H1 (cell line): ENCODE data around the gene DNASE1L1. TPM values are rescaled to one million over a fixed set of nuclear protein-coding genes. Genes with fewer than 3 reads are reported as not detected.

Experiments used
- CTCF ChIA-PET: fragments of 300-600 bp; sonication (Branson Sonifier 250); formaldehyde crosslinking; loops from one replicate; lab custom pipeline; 2021; ENCODE audit not compliant: partially characterized antibody; lab: Charles Lee
- POLR2A ChIA-PET: fragments of 300-600 bp; sonication (Branson Sonifier 250); formaldehyde crosslinking; loops from one replicate; lab custom pipeline; 2021; ENCODE audit warnings: inconsistent platforms; ENCODE audit not compliant: partially characterized antibody; lab: Charles Lee
- DNase-seq, 2 experiments: peaks; one replicate each; pipeline versions ENCODE4 v3.0.0 to v3.0.0-alpha.2; 2010 to 2022; ENCODE audit warnings: low spot score in 2 of 2, low read depth in 1 of 2, mixed read lengths in 1 of 2
- FAIRE-seq: peaks from 2 replicates; lab custom pipeline; 2011; peaks lifted over from hg19 to GRCh38; lab: Jason Lieb, UNC
- H2AFZ ChIP-seq: 2 replicates; pipeline ENCODE4 v1.8.1; 2012; ENCODE audit warnings: low read length, inconsistent platforms
- H2AK5ac ChIP-seq: 2 replicates; pipeline ENCODE4 v1.6.1; 2013; ENCODE audit warnings: low read depth, low read length
- H2BK120ac ChIP-seq: replicated peaks from 2 replicates; pipeline ENCODE3; 2013; ENCODE audit warnings: low read depth, low read length, inconsistent platforms
- H2BK12ac ChIP-seq: 2 replicates; pipeline ENCODE4 v1.6.1; 2013; ENCODE audit warnings: low read depth, low read length
- H2BK15ac ChIP-seq: 2 replicates; pipeline ENCODE4 v1.6.1; 2013; ENCODE audit warnings: low read length
- H2BK20ac ChIP-seq: 2 replicates; pipeline ENCODE4 v1.6.1; 2013; ENCODE audit warnings: low read length
- H2BK5ac ChIP-seq: 2 replicates; pipeline ENCODE4 v1.6.1; 2013; ENCODE audit warnings: low read depth, low read length
- H3K14ac ChIP-seq: 2 replicates; pipeline ENCODE4 v1.6.1; 2013; ENCODE audit warnings: inconsistent platforms; ENCODE audit not compliant: insufficient read length
- H3K18ac ChIP-seq: 2 replicates; pipeline ENCODE4 v1.6.1; 2013; ENCODE audit warnings: low read length; ENCODE audit errors: extremely low read depth
- H3K23ac ChIP-seq: 2 replicates; pipeline ENCODE4 v1.6.1; 2013; ENCODE audit warnings: inconsistent platforms; ENCODE audit not compliant: insufficient read length
- H3K23me2 ChIP-seq: 2 replicates; pipeline ENCODE4 v1.6.1; 2013; ENCODE audit warnings: low read depth, low read length
- H3K27ac ChIP-seq: 2 replicates; pipeline ENCODE4 v1.6.1; 2011; ENCODE audit warnings: low read depth, low read length, inconsistent platforms
- H3K27me3 ChIP-seq, 4 experiments: replicated peaks in 1 of 4; 1 replicate in 1 of 4; 2 replicates in 3 of 4; pipeline versions ENCODE4 v1.6.1 to v1.8.1; 2011 to 2013; ENCODE audit warnings: low read length in 3 of 4, mild to moderate bottlenecking in 3 of 4, inconsistent platforms in 2 of 4, mixed read lengths in 2 of 4, moderate library complexity in 1 of 4; ENCODE audit not compliant: control insufficient read depth in 3 of 4, insufficient read depth in 3 of 4; ENCODE audit errors: extremely low read depth in 1 of 4
- H3K36me3 ChIP-seq, 4 experiments: 2 replicates each; pipeline versions ENCODE4 v1.6.1 to v1.8.1; 2011 to 2013; ENCODE audit warnings: mild to moderate bottlenecking in 4 of 4, low read length in 3 of 4, moderate library complexity in 2 of 4, control low read depth in 1 of 4, inconsistent platforms in 1 of 4; ENCODE audit not compliant: insufficient read depth in 4 of 4, control insufficient read depth in 2 of 4
- H3K4ac ChIP-seq: replicated peaks from 2 replicates; pipeline ENCODE3; 2013; ENCODE audit warnings: low read length, low read depth, mixed read lengths, inconsistent platforms; ENCODE audit not compliant: insufficient read length
- H3K4me1 ChIP-seq, 4 experiments: replicated peaks in 1 of 4; 1 replicate in 1 of 4; 2 replicates in 3 of 4; pipeline versions ENCODE4 v1.6.1 to v1.8.1; 2011 to 2013; ENCODE audit warnings: low read length in 3 of 4, inconsistent platforms in 2 of 4, mixed read lengths in 1 of 4; ENCODE audit not compliant: insufficient read depth in 4 of 4, control insufficient read depth in 3 of 4
- H3K4me2 ChIP-seq, 2 experiments: 2 replicates each; pipeline versions ENCODE4 v1.6.1 to v1.8.1; 2011 to 2013; ENCODE audit warnings: low read depth in 2 of 2, low read length in 2 of 2, control low read depth in 1 of 2, inconsistent platforms in 1 of 2, mild to moderate bottlenecking in 1 of 2; ENCODE audit not compliant: insufficient read depth in 1 of 2
- H3K4me3 ChIP-seq, 4 experiments: fragments of 200-600, 300-600 bp in 1 of 4; sonication (generic), shearing (Covaris generic), sonication (Bioruptor Twin) in 1 of 4; 2 replicates each; pipeline versions ENCODE4 v1.5.1 to v1.8.1; 2011 to 2016; ENCODE audit warnings: low read length in 4 of 4, low read depth in 3 of 4, control low read depth in 2 of 4, inconsistent platforms in 2 of 4, mild to moderate bottlenecking in 2 of 4, mixed read lengths in 1 of 4, moderate library complexity in 1 of 4; ENCODE audit not compliant: insufficient read depth in 2 of 4; ENCODE audit errors: extremely low read depth in 1 of 4
- H3K56ac ChIP-seq: replicated peaks from 2 replicates; pipeline ENCODE3; 2013; ENCODE audit warnings: low read depth, mild to moderate bottlenecking, mixed read lengths, low read length, inconsistent platforms; ENCODE audit not compliant: insufficient read length
- H3K79me1 ChIP-seq: 2 replicates; pipeline ENCODE4 v1.6.1; 2013; ENCODE audit warnings: low read depth, low read length, control low read depth
- H3K79me2 ChIP-seq, 2 experiments: 2 replicates each; pipeline versions ENCODE4 v1.6.1 to v1.8.1; 2012 to 2013; ENCODE audit warnings: low read length in 2 of 2, mild to moderate bottlenecking in 2 of 2, inconsistent platforms in 1 of 2; ENCODE audit not compliant: insufficient read depth in 2 of 2, control insufficient read depth in 1 of 2
- H3K9ac ChIP-seq, 4 experiments: replicated peaks in 1 of 4; 1 replicate in 1 of 4; 2 replicates in 3 of 4; pipeline versions ENCODE4 v1.6.1 to v1.8.1; 2011 to 2013; ENCODE audit warnings: low read depth in 3 of 4, low read length in 3 of 4, control low read depth in 2 of 4, mild to moderate bottlenecking in 2 of 4, moderate library complexity in 2 of 4, inconsistent platforms in 1 of 4; ENCODE audit errors: extremely low read depth in 1 of 4
- H3K9me3 ChIP-seq, 2 experiments: 2 replicates each; pipeline versions ENCODE4 v1.6.1 to v1.8.1; 2012 to 2013; ENCODE audit warnings: mild to moderate bottlenecking in 2 of 2, moderate library complexity in 2 of 2, control low read depth in 1 of 2, inconsistent platforms in 1 of 2, low read depth in 1 of 2, low read length in 1 of 2, mixed read lengths in 1 of 2; ENCODE audit not compliant: insufficient read depth in 2 of 2
- H4K20me1 ChIP-seq, 2 experiments: replicated peaks in 1 of 2; 2 replicates each; pipeline versions ENCODE3 to v1.8.1; 2011 to 2013; ENCODE audit warnings: inconsistent platforms in 2 of 2, low read length in 2 of 2, mild to moderate bottlenecking in 1 of 2; ENCODE audit not compliant: insufficient read depth in 2 of 2, control insufficient read depth in 1 of 2
- H4K5ac ChIP-seq: 2 replicates; pipeline ENCODE4 v1.6.1; 2013; ENCODE audit warnings: low read length, low read depth, mixed read lengths, inconsistent platforms; ENCODE audit not compliant: insufficient read length
- H4K8ac ChIP-seq: 2 replicates; pipeline ENCODE4 v1.8.0; 2013; ENCODE audit warnings: mild to moderate bottlenecking, moderate library complexity, low read length, inconsistent platforms; ENCODE audit not compliant: insufficient read depth; ENCODE audit errors: extremely low read depth
- H4K91ac ChIP-seq: replicated peaks from 2 replicates; pipeline ENCODE3; 2013; ENCODE audit warnings: low read length, mixed read lengths, inconsistent platforms; ENCODE audit not compliant: insufficient read length
- ASH2L ChIP-seq: fragments of 200-600, 300-600 bp; sonication (generic); IDR thresholded peaks from one replicate; pipeline ENCODE4 v1.7.1; 2017; ENCODE audit warnings: low read length
- GTF2F1 ChIP-seq: IDR thresholded peaks from 2 replicates; pipeline ENCODE4 v1.6.1; 2012; ENCODE audit warnings: low read depth, low read length, improper control_type of control experiment, borderline replicate concordance
- HDAC2 ChIP-seq, 2 experiments: fragments of 300-600 bp in 1 of 2; sonication (generic) in 1 of 2; IDR thresholded peaks; 2 replicates each; pipeline ENCODE4 v1.6.1; 2011 to 2012; ENCODE audit warnings: low read depth in 2 of 2, low read length in 2 of 2, mild to moderate bottlenecking in 2 of 2, moderate library complexity in 2 of 2, borderline replicate concordance in 1 of 2, inconsistent platforms in 1 of 2
- PHF8 ChIP-seq: fragments of 200-600 bp; sonication (generic); conservative IDR thresholded peaks from 2 replicates; pipeline ENCODE4 v1.7.1; 2012; ENCODE audit warnings: low read depth, mild to moderate bottlenecking, inconsistent platforms, low read length, moderate library complexity
- POLR2A ChIP-seq, 2 experiments: IDR thresholded peaks; 1 replicate in 1 of 2; 2 replicates in 1 of 2; pipeline ENCODE4 v1.6.1; 2011; ENCODE audit warnings: low read depth in 2 of 2, low read length in 2 of 2, mild to moderate bottlenecking in 2 of 2; ENCODE audit errors: control extremely low read depth in 1 of 2
- SP2 ChIP-seq: IDR thresholded peaks from 2 replicates; pipeline ENCODE4 v1.6.1; 2012; ENCODE audit warnings: mild to moderate bottlenecking, low read length, inconsistent platforms
- SUZ12 ChIP-seq: fragments of 200-600 bp; sonication (generic); IDR thresholded peaks from 2 replicates; pipeline ENCODE4 v1.6.1; 2012; ENCODE audit warnings: mild to moderate bottlenecking, inconsistent platforms, low read length, moderate library complexity, mixed read lengths
- TBP ChIP-seq: IDR thresholded peaks from 2 replicates; pipeline ENCODE4 v1.6.1; 2011; ENCODE audit warnings: low read depth, low read length, improper control_type of control experiment
- WGBS, 2 experiments: shearing (Covaris generic) in 1 of 2; methylation state at CpG; one replicate each; pipeline versions ENCODE4 v1.1.6 to v1.1.7; 2013 to 2015; ENCODE audit warnings: low lambda C conversion rate in 2 of 2, mixed read lengths in 2 of 2, inconsistent platforms in 1 of 2, low coverage in 1 of 2, missing lambda C conversion rate in 1 of 2; ENCODE audit not compliant: insufficient replicate concordance in 2 of 2, insufficient coverage in 1 of 2, insufficient read length in 1 of 2; ENCODE audit errors: extremely low coverage in 1 of 2, missing lambda C conversion rate in 1 of 2; 5-methylcytosine and 5-hydroxymethylcytosine counted together
- polyA plus RNA-seq, 7 experiments: library from polyadenylated mRNA; depleted of rRNA in 3 of 7; stranded (reverse) in 5 of 7; unstranded in 2 of 7; fragments of >200 nt in 5 of 7; fragments of 200-250 nt in 2 of 7; gene quantifications; 1 replicate in 5 of 7; 2 replicates in 1 of 7; 4 replicates in 1 of 7; pipeline versions ENCODE4 v1.2.1 to v1.2.3, GENCODE V29; 2011 to 2013; ENCODE audit warnings: missing spikeins in 2 of 7, mixed read lengths in 2 of 7
- total RNA-seq: library from RNA; stranded (reverse); fragmentation: NEBNext Ultra II Directional; extraction: Animal tissue kit (Norgen Biotek cat#: 25700); gene quantifications from 2 replicates; pipeline ENCODE4 v1.2.1, GENCODE V29; 2021
- TF ChIP-seq, protein P1 (sequence below): IDR thresholded peaks from 2 replicates; pipeline ENCODE4 v1.6.1; 2012; ENCODE audit warnings: inconsistent platforms

DNASE1L1 gene
- total and polyA plus RNA-seq, 2 of the 8 experiments (the other 6 are each of a cell fraction or from before 2014, with no cell fraction given), result 8.7 to 30.0 TPM

DNA sequence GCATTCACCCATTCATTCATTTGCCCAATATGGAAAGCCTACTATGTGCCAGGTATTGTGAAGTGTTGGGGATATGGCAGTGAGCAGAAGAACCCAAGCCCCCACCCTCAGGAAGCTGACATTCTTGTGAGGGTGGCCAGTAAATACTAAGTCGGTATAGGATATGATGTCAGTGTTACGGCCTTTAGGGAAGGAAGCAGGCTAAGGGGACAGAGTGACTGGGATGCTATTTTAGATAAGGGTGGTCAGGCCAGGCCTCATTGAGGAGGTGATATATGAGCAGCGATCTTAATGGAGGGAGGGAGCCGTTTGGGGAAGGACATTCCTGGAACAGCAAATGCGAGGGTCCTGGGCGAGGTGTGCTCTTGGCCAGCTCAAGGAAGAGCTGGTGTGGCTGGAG lies 21.4 kb upstream of the DNASE1L1 start:
- WGBS, 2 experiments, result 80% methylated on average over 6 of the region's 6 CpGs; no CpG with 5 or more reads in 1 of the 2 experiments
- Histone ChIP-seq H3K23ac (no peak overlapping the region), H3K4ac (no peak overlapping the region), H3K56ac (no peak overlapping the region), H2BK12ac (no peak overlapping the region), H3K9me3 (no peaks in the 10 kb centered on the region), H3K14ac (no peak overlapping the region), H4K5ac (no peak overlapping the region), H3K36me3 (peaks cover 0 to 11% (median 7%) of the 10 kb centered on the region in 4 experiments; a peak in 5 of 8 replicates), H3K79me1 (no peaks in the 10 kb centered on the region), H3K79me2 (peaks cover 3 to 9% of the 10 kb centered on the region in 2 experiments; a peak in 2 of 4 replicates), H3K27me3 (no peaks in the 10 kb centered on the region), H3K4me1 (no peaks in the 10 kb centered on the region), H2AK5ac (no peak overlapping the region), H3K4me3 (no peak overlapping the region), H2BK15ac (no peak overlapping the region), H3K23me2 (peaks cover 4% of the 10 kb centered on the region; the same call in 1 of the 2 replicates), H3K4me2 (no peak overlapping the region; a peak in 1 of 4 replicates), H3K18ac (no peak overlapping the region), H4K8ac (no peak overlapping the region), H2BK20ac (no peak overlapping the region), H2AFZ (no peak overlapping the region), H4K20me1 (peaks cover 0 to 4% of the 10 kb centered on the region in 2 experiments), H2BK120ac (no peak overlapping the region), H3K9ac (no peak overlapping the region), H4K91ac (no peak overlapping the region), H3K27ac (no peak overlapping the region), H2BK5ac (no peak overlapping the region)
- ChIA-PET POLR2A (interaction anchor here (0.9 to 2.0 kb wide), 3 partner anchors 16 to 33 kb away, joined by 3 to 7 read pairs (median 4); partner anchors contain the start of genes DNASE1L1 and RPL10), CTCF (interaction anchor here (0.6 to 1.9 kb wide), 6 partner anchors 9 to 76 kb away, joined by 3 to 7 read pairs (median 4); no protein-coding TSS in a partner anchor)
- no peak for FAIRE-seq
- DNase-seq, result no peak
- TF ChIP-seq HDAC2 (IDR thresholded peaks at IDR 0.05; ENCODE audit: borderline replicate concordance in 1 of 2, low read depth in 2 of 2, low read length in 2 of 2) (no peak), SP2 (no peak), ASH2L (no peak), TBP (no peak), GTF2F1 (no peak), PHF8 (no peak), POLR2A (IDR thresholded peaks at IDR 0.05; ENCODE audit: control extremely low read depth in 1 of 2, low read depth in 2 of 2, low read length in 2 of 2) (no peak), SUZ12 (no peak)
- TF ChIP-seq, protein P1, sequence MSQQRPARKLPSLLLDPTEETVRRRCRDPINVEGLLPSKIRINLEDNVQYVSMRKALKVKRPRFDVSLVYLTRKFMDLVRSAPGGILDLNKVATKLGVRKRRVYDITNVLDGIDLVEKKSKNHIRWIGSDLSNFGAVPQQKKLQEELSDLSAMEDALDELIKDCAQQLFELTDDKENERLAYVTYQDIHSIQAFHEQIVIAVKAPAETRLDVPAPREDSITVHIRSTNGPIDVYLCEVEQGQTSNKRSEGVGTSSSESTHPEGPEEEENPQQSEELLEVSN, result no peak
